ENCODE measurements around the gene RNASE13. TPM values are rescaled to one million over a fixed set of nuclear protein-coding genes. Genes with fewer than 3 reads are reported as not detected.

The RNASE13 gene
- total RNA-seq, 1 experiment from 2014 or later = not detected

- Mint-ChIP-seq H3K36me3 (ENCODE audit: insufficient read depth, unreplicated experiment) (peaks cover 26% of the 10 kb centered on the region), H3K9me3 (ENCODE audit: low read depth, unreplicated experiment) (no peaks in the 10 kb centered on the region), H3K4me1 (ENCODE audit: low read depth, unreplicated experiment) (peaks cover 8% of the 10 kb centered on the region), H3K27ac (ENCODE audit: unreplicated experiment) (no peak overlapping the region), H3K4me3 (ENCODE audit: low read depth, unreplicated experiment) (no peak overlapping the region), H3K27me3 (ENCODE audit: unreplicated experiment) (peaks cover 2% of the 10 kb centered on the region)
- no TSS peak for BruUV-seq (replicated peaks)
- intact Hi-C loops (cut with micrococcal nuclease; ENCODE audit: unreplicated experiment) = no loop called here
- no peak for DNase-seq
- no peak for TF ChIP-seq CTCF (IDR thresholded peaks at IDR 0.05; ENCODE audit: unreplicated experiment)
- CTCF ChIA-PET = no interaction called here
These were observed 40.0 kb upstream of the RNASE13 start for GRCh38 chr14:21074398-21075272.

GRCh38 chr14:21073921-21074320 is 39.3 kb upstream of the RNASE13 start:
- peaks cover 33% of the 10 kb centered on the region for H3K36me3 Mint-ChIP-seq (ENCODE audit: insufficient read depth, unreplicated experiment)
- H3K4me1 Mint-ChIP-seq (ENCODE audit: low read depth, unreplicated experiment) = peaks cover 8% of the 10 kb centered on the region
- peaks cover 9% of the 10 kb centered on the region for H3K27me3 Mint-ChIP-seq (ENCODE audit: unreplicated experiment)
- no peak overlapping the region for H3K4me3 Mint-ChIP-seq (ENCODE audit: low read depth, unreplicated experiment)
- CTCF ChIA-PET = no interaction called here
- TF ChIP-seq CTCF (IDR thresholded peaks at IDR 0.05; ENCODE audit: unreplicated experiment) = no peak
- BruUV-seq (replicated peaks) = no TSS peak
- no peaks in the 10 kb centered on the region for H3K9me3 Mint-ChIP-seq (ENCODE audit: low read depth, unreplicated experiment)
- no peak overlapping the region for H3K27ac Mint-ChIP-seq (ENCODE audit: unreplicated experiment)
- no peak for DNase-seq
- intact Hi-C loops (cut with micrococcal nuclease; ENCODE audit: unreplicated experiment) = no loop called here

GRCh38 chr14:21072781-21073339 is 38.3 kb upstream of the RNASE13 start:
- no peak for TF ChIP-seq CTCF (IDR thresholded peaks at IDR 0.05; ENCODE audit: unreplicated experiment)
- intact Hi-C loops (cut with micrococcal nuclease; ENCODE audit: unreplicated experiment) = no loop called here
- H3K27me3 Mint-ChIP-seq (ENCODE audit: unreplicated experiment) = peaks cover 20% of the 10 kb centered on the region
- no peak overlapping the region for H3K4me3 Mint-ChIP-seq (ENCODE audit: low read depth, unreplicated experiment)
- CTCF ChIA-PET = no interaction called here
- DNase-seq = no peak
- no peak overlapping the region for H3K27ac Mint-ChIP-seq (ENCODE audit: unreplicated experiment)
- H3K4me1 Mint-ChIP-seq (ENCODE audit: low read depth, unreplicated experiment) = peaks cover 8% of the 10 kb centered on the region
- no peaks in the 10 kb centered on the region for H3K9me3 Mint-ChIP-seq (ENCODE audit: low read depth, unreplicated experiment)
- no TSS peak for BruUV-seq (replicated peaks)
- peaks cover 33% of the 10 kb centered on the region for H3K36me3 Mint-ChIP-seq (ENCODE audit: insufficient read depth, unreplicated experiment)

- CTCF ChIA-PET = interaction anchor here (0.6 to 2.7 kb wide), 10 partner anchors 10 to 410 kb away, joined by 3 to 36 read pairs (median 6); partner anchors contain the start of genes NDRG2 and SLC39A2
- no peak for DNase-seq
- no peak for TF ChIP-seq CTCF (IDR thresholded peaks at IDR 0.05; ENCODE audit: unreplicated experiment)
- BruUV-seq (replicated peaks) = no TSS peak
- H3K36me3 Mint-ChIP-seq (ENCODE audit: insufficient read depth, unreplicated experiment) = peaks cover 33% of the 10 kb centered on the region
- intact Hi-C loops (cut with micrococcal nuclease; ENCODE audit: unreplicated experiment) = no loop called here
- peak overlapping the region; percentile 97 for H3K4me3 Mint-ChIP-seq (ENCODE audit: low read depth, unreplicated experiment)
- peak overlapping the region; percentile 35 for H3K27ac Mint-ChIP-seq (ENCODE audit: unreplicated experiment)
- H3K9me3 Mint-ChIP-seq (ENCODE audit: low read depth, unreplicated experiment) = no peaks in the 10 kb centered on the region
- peaks cover 8% of the 10 kb centered on the region for H3K4me1 Mint-ChIP-seq (ENCODE audit: low read depth, unreplicated experiment)
- H3K27me3 Mint-ChIP-seq (ENCODE audit: unreplicated experiment) = peaks cover 28% of the 10 kb centered on the region
These were observed 37.4 kb upstream of the RNASE13 start for GRCh38 chr14:21072031-21072473.
